WTC11 (cell line): Measurements from ENCODE around the gene PLCXD1. TPM values are rescaled to one million over a fixed set of nuclear protein-coding genes. Genes with fewer than 3 reads are reported as not detected.
"Not testable (repeated sequence)": the region's sequence is repeated elsewhere in the genome, so short reads cannot be mapped to it uniquely, and the experiment has no call there.

Source experiments
- ATAC-seq: fragments of 200-7000 bp; cut with Tn5 transposase; 2 replicates; pipeline ENCODE4 v1.10.0; 2021; ENCODE audit warnings: mild to moderate bottlenecking, moderate library complexity
- CTCF ChIA-PET: fragments of 300-600 bp; sonication (Branson Sonifier 250); formaldehyde crosslinking; loops from one replicate; lab custom pipeline; 2021; ENCODE audit warnings: antibody characterized with exemption; lab: Charles Lee
- POLR2A ChIA-PET: fragments of 350-600 bp; sonication (Branson Sonifier 250); formaldehyde crosslinking; loops from one replicate; lab custom pipeline; 2021; ENCODE audit warnings: antibody characterized with exemption; lab: Charles Lee
- DNase-seq: peaks from one replicate; pipeline ENCODE4 v3.0.0; 2021; ENCODE audit warnings: low spot score
- H3K27ac Mint-ChIP-seq: 2 replicates; pipeline ENCODE4 v1.8.0; 2021; ENCODE audit warnings: mixed read lengths
- H3K27me3 Mint-ChIP-seq: 2 replicates; pipeline ENCODE4 v1.8.0; 2021; ENCODE audit warnings: low read depth, mild to moderate bottlenecking, moderate library complexity, mixed read lengths
- H3K36me3 Mint-ChIP-seq: 2 replicates; pipeline ENCODE4 v1.8.0; 2021; ENCODE audit warnings: mixed read lengths
- H3K4me1 Mint-ChIP-seq: 2 replicates; pipeline ENCODE4 v1.8.0; 2022; ENCODE audit warnings: mixed read lengths
- H3K4me3 Mint-ChIP-seq: 2 replicates; pipeline ENCODE4 v1.8.0; 2021; ENCODE audit warnings: mild to moderate bottlenecking, moderate library complexity, mixed read lengths
- H3K9me3 Mint-ChIP-seq: 2 replicates; pipeline ENCODE4 v1.8.0; 2021; ENCODE audit warnings: mixed read lengths
- ATF2 ChIP-seq: sonication (generic); formaldehyde crosslinking; IDR thresholded peaks from 2 replicates; pipeline ENCODE4 v1.8.1; 2022; ENCODE audit warnings: low read depth, missing genetic modification reagents, borderline replicate concordance
- GTF2I ChIP-seq: fragments of 250-450 bp; sonication (Bioruptor Pico); conservative IDR thresholded peaks from 2 replicates; pipeline ENCODE4 v1.4.0; 2021; ENCODE audit warnings: mild to moderate bottlenecking
- HMGA2 ChIP-seq: fragments of 250-450 bp; sonication (Bioruptor Pico); IDR thresholded peaks from 2 replicates; pipeline ENCODE4 v1.4.0; 2021; ENCODE audit warnings: mild to moderate bottlenecking, moderate library complexity
- MXD4 ChIP-seq: fragments of 250-450 bp; sonication (Bioruptor Pico); IDR thresholded peaks from 2 replicates; pipeline ENCODE4 v1.8.0; 2021; ENCODE audit warnings: mild to moderate bottlenecking, moderate library complexity, borderline replicate concordance
- NFATC4 ChIP-seq: fragments of 250-450 bp; sonication (Bioruptor Pico); IDR thresholded peaks from 2 replicates; pipeline ENCODE4 v1.9.0; 2021; ENCODE audit warnings: mild to moderate bottlenecking
- NFE2L1 ChIP-seq: sonication (generic); formaldehyde crosslinking; IDR thresholded peaks from 2 replicates; pipeline ENCODE4 v1.8.1; 2023; ENCODE audit warnings: missing genetic modification reagents
- NR1H2 ChIP-seq: sonication (generic); formaldehyde crosslinking; IDR thresholded peaks from 2 replicates; pipeline ENCODE4 v1.9.0; 2021; ENCODE audit warnings: mild to moderate bottlenecking, moderate library complexity, missing genetic modification reagents
- NR2C2 ChIP-seq: sonication (generic); formaldehyde crosslinking; IDR thresholded peaks from 2 replicates; pipeline ENCODE4 v1.8.0; 2022; ENCODE audit warnings: mild to moderate bottlenecking, missing genetic modification reagents
- OVOL2 ChIP-seq: fragments of 250-450 bp; sonication (Bioruptor Pico); IDR thresholded peaks from 2 replicates; pipeline ENCODE4 v1.9.0; 2021; ENCODE audit warnings: mild to moderate bottlenecking, borderline replicate concordance
- PRRX2 ChIP-seq: fragments of 250-450 bp; sonication (Bioruptor Pico); IDR thresholded peaks from 2 replicates; pipeline ENCODE4 v1.8.0; 2021; ENCODE audit warnings: mild to moderate bottlenecking
- RORB ChIP-seq: fragments of 250-450 bp; sonication (Bioruptor Pico); IDR thresholded peaks from 2 replicates; pipeline ENCODE4 v1.9.0; 2021; ENCODE audit warnings: mild to moderate bottlenecking
- SMAD4 ChIP-seq: sonication (generic); formaldehyde crosslinking; IDR thresholded peaks from 2 replicates; pipeline ENCODE4 v1.8.0; 2022; ENCODE audit warnings: mild to moderate bottlenecking, missing genetic modification reagents
- STAT6 ChIP-seq: sonication (generic); formaldehyde crosslinking; conservative IDR thresholded peaks from 2 replicates; pipeline ENCODE4 v1.8.1; 2023; ENCODE audit warnings: mild to moderate bottlenecking, low read depth, missing genetic modification reagents, moderate library complexity
- TEAD4 ChIP-seq: sonication (generic); formaldehyde crosslinking; IDR thresholded peaks from 2 replicates; pipeline ENCODE4 v1.8.0; 2022; ENCODE audit warnings: mild to moderate bottlenecking, missing genetic modification reagents
- ZNF423 ChIP-seq: fragments of 250-450 bp; sonication (Bioruptor Pico); IDR thresholded peaks from 2 replicates; pipeline ENCODE4 v2.1.2; 2022; ENCODE audit warnings: mild to moderate bottlenecking, moderate library complexity
- ZNF512 ChIP-seq: sonication (generic); formaldehyde crosslinking; IDR thresholded peaks from 2 replicates; pipeline ENCODE4 v1.8.1; 2022; ENCODE audit warnings: missing genetic modification reagents, borderline replicate concordance
- ZNF532 ChIP-seq: fragments of 250-450 bp; sonication (Bioruptor Pico); IDR thresholded peaks from 2 replicates; pipeline ENCODE4 v1.9.0; 2021; ENCODE audit warnings: mild to moderate bottlenecking, borderline replicate concordance
- ZSCAN18 ChIP-seq: fragments of 250-450 bp; sonication (Bioruptor Pico); IDR thresholded peaks from 2 replicates; pipeline ENCODE4 v2.1.2; 2022; ENCODE audit warnings: mild to moderate bottlenecking, moderate library complexity
- total RNA-seq: library from RNA; stranded (reverse); gene quantifications from 3 replicates; pipeline ENCODE4 v1.2.3, GENCODE V29; 2021

The PLCXD1 gene
- total RNA-seq, 1 experiment from 2014 or later: 131 TPM

GRCh38 chrX:350534-351323, 69.5 kb downstream of the PLCXD1 start (continued):
- TF ChIP-seq ZNF532 (CRISPR knock-in tag): no peak
- TF ChIP-seq ZNF512 (CRISPR knock-in tag): no peak
- no peak for TF ChIP-seq GTF2I (CRISPR knock-in tag)
- no peak for TF ChIP-seq SMAD4 (CRISPR knock-in tag)
- no peak for TF ChIP-seq ATF2 (CRISPR knock-in tag)
- no peak for TF ChIP-seq ZSCAN18 (CRISPR knock-in tag)
- TF ChIP-seq NFE2L1 (CRISPR knock-in tag): no peak
- TF ChIP-seq OVOL2 (CRISPR knock-in tag): no peak
- TF ChIP-seq STAT6 (CRISPR knock-in tag): no peak

GRCh38 chrX:351324-351641, 70.1 kb downstream of the PLCXD1 start:
- CTCF ChIA-PET: not testable (repeated sequence)

GRCh38 chrX:351736-352135, 70.6 kb downstream of the PLCXD1 start:
- H3K9me3 Mint-ChIP-seq: no peaks in the 10 kb centered on the region
- DNase-seq (no peak), ATAC-seq (no peak)
- 0 out of 2 replicates have a peak, but pooled peaks cover 3% of the 10 kb centered on the region for H3K4me1 Mint-ChIP-seq
- no peak overlapping the region; the same call in 1 of the 2 replicates for H3K27ac Mint-ChIP-seq
- CTCF ChIA-PET: no interaction called here
- no peaks in the 10 kb centered on the region for H3K27me3 Mint-ChIP-seq
- no peak overlapping the region for H3K4me3 Mint-ChIP-seq
- POLR2A ChIA-PET: no interaction called here
- H3K36me3 Mint-ChIP-seq: peaks cover 22% of the 10 kb centered on the region
- TF ChIP-seq ZNF423 (CRISPR knock-in tag): no peak
- no peak for TF ChIP-seq RORB (CRISPR knock-in tag)
- TF ChIP-seq NR1H2 (CRISPR knock-in tag): no peak
- no peak for TF ChIP-seq PRRX2 (CRISPR knock-in tag)
- TF ChIP-seq NFATC4: no peak
- no peak for TF ChIP-seq ZSCAN18 (CRISPR knock-in tag)
- no peak for TF ChIP-seq NR2C2 (CRISPR knock-in tag)
- TF ChIP-seq TEAD4 (CRISPR knock-in tag): no peak
- no peak for TF ChIP-seq MXD4 (CRISPR knock-in tag)
- no peak for TF ChIP-seq HMGA2 (CRISPR knock-in tag)

More at GRCh38 chrX:351324-351641, 70.1 kb downstream of the PLCXD1 start:
- H3K4me1 Mint-ChIP-seq, H3K27me3 Mint-ChIP-seq, DNase-seq, H3K9me3 Mint-ChIP-seq, H3K4me3 Mint-ChIP-seq, ATAC-seq, POLR2A ChIA-PET, H3K27ac Mint-ChIP-seq: not testable (repeated sequence)
- H3K36me3 Mint-ChIP-seq: peaks cover 22% of the 10 kb centered on the region
